MM.1S (cell line): ENCODE data around the gene CD3D.

Experiments used
- EZH2phosphoT487 ChIP-seq: fragments of 300-600 bp; sonication (generic); IDR thresholded peaks from 2 replicates; pipeline ENCODE4 v1.6.1; 2018; ENCODE audit warnings: antibody characterized with exemption, low read length
- TF ChIP-seq, protein P1 (sequence below): fragments of 300-600 bp; sonication (generic); IDR thresholded peaks from 2 replicates; pipeline ENCODE4 v1.5.1; 2016; ENCODE audit warnings: antibody characterized with exemption, low read length, mixed read lengths

DNA sequence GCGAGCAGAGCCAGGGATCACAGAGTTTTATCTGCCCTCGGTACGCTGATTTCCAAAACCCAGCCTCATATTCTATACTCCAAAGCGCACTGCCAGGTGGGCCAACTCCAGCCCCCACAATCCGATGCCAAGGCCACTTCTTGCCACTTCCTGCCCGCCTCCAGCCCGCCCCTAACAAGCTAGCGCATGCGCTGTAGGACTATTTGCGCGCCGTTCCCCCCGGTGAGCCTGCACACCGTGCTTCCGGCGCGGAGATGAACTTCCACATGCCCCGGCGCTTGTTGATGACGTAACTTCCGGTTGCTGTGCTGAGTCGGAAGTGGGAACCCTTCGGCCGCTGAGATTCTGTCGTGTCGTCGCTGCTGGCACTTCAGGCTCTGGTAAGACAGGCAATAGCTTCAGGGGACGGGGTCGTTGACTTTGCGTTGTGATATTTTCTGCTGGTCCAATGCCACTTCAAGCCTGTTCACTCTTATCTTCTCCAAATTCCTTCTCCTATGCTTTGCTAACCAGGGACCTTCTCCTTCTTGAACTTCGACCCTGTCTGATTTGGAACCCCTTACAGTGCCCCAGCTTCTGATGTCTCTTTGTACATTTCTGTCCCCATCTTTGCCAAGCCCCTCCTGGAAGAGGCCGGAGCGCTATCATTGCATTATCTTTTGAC is 16.9 kb upstream of the CD3D start, which contains the start of gene UBE4A:
- TF ChIP-seq, protein P1, sequence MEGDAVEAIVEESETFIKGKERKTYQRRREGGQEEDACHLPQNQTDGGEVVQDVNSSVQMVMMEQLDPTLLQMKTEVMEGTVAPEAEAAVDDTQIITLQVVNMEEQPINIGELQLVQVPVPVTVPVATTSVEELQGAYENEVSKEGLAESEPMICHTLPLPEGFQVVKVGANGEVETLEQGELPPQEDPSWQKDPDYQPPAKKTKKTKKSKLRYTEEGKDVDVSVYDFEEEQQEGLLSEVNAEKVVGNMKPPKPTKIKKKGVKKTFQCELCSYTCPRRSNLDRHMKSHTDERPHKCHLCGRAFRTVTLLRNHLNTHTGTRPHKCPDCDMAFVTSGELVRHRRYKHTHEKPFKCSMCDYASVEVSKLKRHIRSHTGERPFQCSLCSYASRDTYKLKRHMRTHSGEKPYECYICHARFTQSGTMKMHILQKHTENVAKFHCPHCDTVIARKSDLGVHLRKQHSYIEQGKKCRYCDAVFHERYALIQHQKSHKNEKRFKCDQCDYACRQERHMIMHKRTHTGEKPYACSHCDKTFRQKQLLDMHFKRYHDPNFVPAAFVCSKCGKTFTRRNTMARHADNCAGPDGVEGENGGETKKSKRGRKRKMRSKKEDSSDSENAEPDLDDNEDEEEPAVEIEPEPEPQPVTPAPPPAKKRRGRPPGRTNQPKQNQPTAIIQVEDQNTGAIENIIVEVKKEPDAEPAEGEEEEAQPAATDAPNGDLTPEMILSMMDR = no peak
- no peak for TF ChIP-seq EZH2phosphoT487
